ACC112 (cell line): ENCODE measurements around the gene CD96.
"Not testable (repeated sequence)": the region's sequence is repeated elsewhere in the genome, so short reads cannot be mapped to it uniquely, and the experiment has no call there.

Source experiments
- H2AFZ ChIP-seq: fragments of 200-600 bp; sonication (generic); one replicate; pipeline ENCODE4 v1.6.0; 2017; ENCODE audit warnings: antibody characterized with exemption, low read length; ENCODE audit not compliant: unreplicated experiment
- H3K27ac ChIP-seq: fragments of 200-600 bp; sonication (generic); 2 replicates; pipeline ENCODE4 v1.5.1; 2014; ENCODE audit warnings: low read depth, mild to moderate bottlenecking, antibody characterized with exemption, low read length, moderate library complexity
- H3K27me3 ChIP-seq: fragments of 200-600 bp; sonication (generic); 2 replicates; pipeline ENCODE4 v1.6.1; 2014; ENCODE audit warnings: mild to moderate bottlenecking, antibody characterized with exemption, low read length, moderate library complexity, mixed read lengths; ENCODE audit not compliant: insufficient read depth
- H3K36me3 ChIP-seq: fragments of 200-600 bp; sonication (generic); 2 replicates; pipeline ENCODE4 v1.6.1; 2016; ENCODE audit warnings: mild to moderate bottlenecking, antibody characterized with exemption, low read length, moderate library complexity, mixed read lengths; ENCODE audit not compliant: insufficient read depth
- H3K4me1 ChIP-seq: fragments of 200-600 bp; sonication (generic); one replicate; pipeline ENCODE4 v1.6.1; 2016; ENCODE audit warnings: low read length, mixed read lengths; ENCODE audit not compliant: insufficient read depth, unreplicated experiment, control insufficient read depth
- H3K4me3 ChIP-seq: fragments of 200-600 bp; sonication (generic); 2 replicates; pipeline ENCODE4 v1.5.1; 2014; ENCODE audit warnings: mild to moderate bottlenecking, low read depth, low read length
- H3K79me2 ChIP-seq: fragments of 200-600 bp; sonication (generic); one replicate; pipeline ENCODE4 v1.6.0; 2016; ENCODE audit warnings: low read length; ENCODE audit not compliant: control insufficient read depth, unreplicated experiment, insufficient read depth

The CD96 gene

GRCh38 chr3:111619833-111620232 lies 77.8 kb downstream of the CD96 start:
- no peaks in the 10 kb centered on the region for H3K36me3 ChIP-seq
- no peaks in the 10 kb centered on the region for H3K27me3 ChIP-seq
- peaks cover 14% of the 10 kb centered on the region for H3K4me1 ChIP-seq
- H3K27ac ChIP-seq, result no peak overlapping the region
- H3K79me2 ChIP-seq, result no peaks in the 10 kb centered on the region
- no peak overlapping the region for H3K4me3 ChIP-seq
- no peak overlapping the region for H2AFZ ChIP-seq

- Histone ChIP-seq H3K36me3 (no peaks in the 10 kb centered on the region), H3K4me1 (peaks cover 14% of the 10 kb centered on the region), H3K27ac (no peak overlapping the region)
Measured at GRCh38 chr3:111621535-111621934, 79.5 kb downstream of the CD96 start.

GRCh38 chr3:111627092-111627491 lies 85.1 kb downstream of the CD96 start:
- Histone ChIP-seq H3K27ac (no peak overlapping the region), H2AFZ (no peak overlapping the region), H3K36me3 (no peaks in the 10 kb centered on the region), H3K79me2 (no peaks in the 10 kb centered on the region), H3K27me3 (no peaks in the 10 kb centered on the region), H3K4me1 (no peaks in the 10 kb centered on the region), H3K4me3 (no peak overlapping the region)

More at GRCh38 chr3:111621535-111621934, 79.5 kb downstream of the CD96 start:
- Histone ChIP-seq H3K4me3 (no peak overlapping the region), H3K27me3 (no peaks in the 10 kb centered on the region), H2AFZ (no peak overlapping the region), H3K79me2 (no peaks in the 10 kb centered on the region)

- not testable (repeated sequence) for H3K27me3 ChIP-seq, H2AFZ ChIP-seq, H3K36me3 ChIP-seq, H3K4me3 ChIP-seq, H3K27ac ChIP-seq, H3K79me2 ChIP-seq, H3K4me1 ChIP-seq
Measured at GRCh38 chr3:111629018-111629417, 87.0 kb downstream of the CD96 start.

- H3K79me2 ChIP-seq, H3K27ac ChIP-seq, H3K4me1 ChIP-seq: not testable (repeated sequence)
Measured at GRCh38 chr3:111630638-111631037, 88.6 kb downstream of the CD96 start.

GRCh38 chr3:111635403-111635802 lies 93.4 kb downstream of the CD96 start:
- H3K27me3 ChIP-seq, result no peaks in the 10 kb centered on the region
- H2AFZ ChIP-seq, result no peak overlapping the region
- no peaks in the 10 kb centered on the region for H3K79me2 ChIP-seq
- no peak overlapping the region for H3K4me3 ChIP-seq
- H3K36me3 ChIP-seq, result no peaks in the 10 kb centered on the region
- no peaks in the 10 kb centered on the region for H3K4me1 ChIP-seq
- no peak overlapping the region for H3K27ac ChIP-seq

More at GRCh38 chr3:111630638-111631037, 88.6 kb downstream of the CD96 start:
- H3K36me3 ChIP-seq, H2AFZ ChIP-seq, H3K27me3 ChIP-seq, H3K4me3 ChIP-seq: not testable (repeated sequence)

GRCh38 chr3:111636366-111636885 lies 94.4 kb downstream of the CD96 start:
- H3K79me2 ChIP-seq, result no peaks in the 10 kb centered on the region
- no peak overlapping the region for H3K4me3 ChIP-seq
- H3K36me3 ChIP-seq, result no peaks in the 10 kb centered on the region
- no peak overlapping the region for H3K27ac ChIP-seq
- H3K27me3 ChIP-seq, result no peaks in the 10 kb centered on the region
- no peak overlapping the region for H2AFZ ChIP-seq
- no peaks in the 10 kb centered on the region for H3K4me1 ChIP-seq

GRCh38 chr3:111639316-111639715 lies 97.3 kb downstream of the CD96 start:
- H2AFZ ChIP-seq, result no peak overlapping the region
- H3K27me3 ChIP-seq, result no peaks in the 10 kb centered on the region
- no peak overlapping the region for H3K27ac ChIP-seq
- no peak overlapping the region for H3K4me3 ChIP-seq
- no peaks in the 10 kb centered on the region for H3K79me2 ChIP-seq
- no peaks in the 10 kb centered on the region for H3K36me3 ChIP-seq
- H3K4me1 ChIP-seq, result no peaks in the 10 kb centered on the region

- Histone ChIP-seq H3K4me3 (no peak overlapping the region), H3K27ac (peak overlapping the region; percentile 64), H3K36me3 (no peaks in the 10 kb centered on the region), H3K79me2 (no peaks in the 10 kb centered on the region), H2AFZ (no peak overlapping the region), H3K4me1 (peaks cover 14% of the 10 kb centered on the region), H3K27me3 (no peaks in the 10 kb centered on the region)
Measured at GRCh38 chr3:111648991-111649579, 107.1 kb downstream of the CD96 start.

GRCh38 chr3:111650378-111651275 lies 108.6 kb downstream of the CD96 start:
- H3K27ac ChIP-seq, result no peak overlapping the region
- no peak overlapping the region for H3K4me3 ChIP-seq
- peaks cover 14% of the 10 kb centered on the region for H3K4me1 ChIP-seq
- no peaks in the 10 kb centered on the region for H3K36me3 ChIP-seq
- no peaks in the 10 kb centered on the region for H3K79me2 ChIP-seq
- no peaks in the 10 kb centered on the region for H3K27me3 ChIP-seq
- H2AFZ ChIP-seq, result no peak overlapping the region
